H1 (cell line): ENCODE data around the gene TRAF3IP3. TPM values are rescaled to one million over a fixed set of nuclear protein-coding genes. Genes with fewer than 3 reads are reported as not detected.

Experiments used
- CBX5 ChIP-seq: fragments of 300-800, 300-1000 bp; sonication (generic); IDR thresholded peaks from 2 replicates; pipeline ENCODE4 v1.7.1; 2016; ENCODE audit warnings: antibody characterized with exemption, low read length, low read depth
- E2F6 ChIP-seq: IDR thresholded peaks from 2 replicates; pipeline ENCODE4 v1.6.1; 2012; ENCODE audit warnings: inconsistent platforms
- HDAC2 ChIP-seq, 2 experiments: fragments of 300-600 bp in 1 of 2; sonication (generic) in 1 of 2; IDR thresholded peaks; 2 replicates each; pipeline ENCODE4 v1.6.1; 2011 to 2012; ENCODE audit warnings: low read depth in 2 of 2, low read length in 2 of 2, mild to moderate bottlenecking in 2 of 2, moderate library complexity in 2 of 2, borderline replicate concordance in 1 of 2, inconsistent platforms in 1 of 2
- KDM4A ChIP-seq: IDR thresholded peaks from one replicate; pipeline ENCODE4 v1.7.1; 2012; ENCODE audit warnings: low read depth, mild to moderate bottlenecking, moderate library complexity, low read length, inconsistent platforms; ENCODE audit not compliant: severe bottlenecking
- POLR2AphosphoS5 ChIP-seq: IDR thresholded peaks from 2 replicates; pipeline ENCODE4 v1.6.1; 2011; ENCODE audit warnings: low read depth, low read length
- POU5F1 ChIP-seq: IDR thresholded peaks from 2 replicates; pipeline ENCODE4 v1.6.1; 2011; ENCODE audit warnings: low read depth, mild to moderate bottlenecking, low read length, moderate library complexity
- SIX5 ChIP-seq: IDR thresholded peaks from 2 replicates; pipeline ENCODE4 v1.6.1; 2011; ENCODE audit warnings: mild to moderate bottlenecking, low read depth, low read length
- TCF12 ChIP-seq: IDR thresholded peaks from 2 replicates; pipeline ENCODE4 v1.6.1; 2011; ENCODE audit warnings: low read depth, mild to moderate bottlenecking, low read length
- polyA plus RNA-seq, 7 experiments: library from polyadenylated mRNA; depleted of rRNA in 3 of 7; stranded (reverse) in 5 of 7; unstranded in 2 of 7; fragments of >200 nt in 5 of 7; fragments of 200-250 nt in 2 of 7; gene quantifications; 1 replicate in 5 of 7; 2 replicates in 1 of 7; 4 replicates in 1 of 7; pipeline versions ENCODE4 v1.2.1 to v1.2.3, GENCODE V29; 2011 to 2013; ENCODE audit warnings: missing spikeins in 2 of 7, mixed read lengths in 2 of 7
- total RNA-seq: library from RNA; stranded (reverse); fragmentation: NEBNext Ultra II Directional; extraction: Animal tissue kit (Norgen Biotek cat#: 25700); gene quantifications from 2 replicates; pipeline ENCODE4 v1.2.1, GENCODE V29; 2021

TRAF3IP3 gene
- total and polyA plus RNA-seq, 2 of the 8 experiments (the other 6 are each of a cell fraction or from before 2014, with no cell fraction given) = not detected

GRCh38 chr1:209749205-209749604 lies 6.6 kb upstream of the TRAF3IP3 start (continued):
- TF ChIP-seq KDM4A (no peak), POLR2AphosphoS5 (no peak), CBX5 (no peak), E2F6 (no peak), SIX5 (no peak), HDAC2 (IDR thresholded peaks at IDR 0.05; ENCODE audit: borderline replicate concordance in 1 of 2, low read depth in 2 of 2, low read length in 2 of 2) (no peak), TCF12 (no peak), POU5F1 (no peak)
